ENCODE measurements around the gene ADPRS.

ADPRS gene

DNA sequence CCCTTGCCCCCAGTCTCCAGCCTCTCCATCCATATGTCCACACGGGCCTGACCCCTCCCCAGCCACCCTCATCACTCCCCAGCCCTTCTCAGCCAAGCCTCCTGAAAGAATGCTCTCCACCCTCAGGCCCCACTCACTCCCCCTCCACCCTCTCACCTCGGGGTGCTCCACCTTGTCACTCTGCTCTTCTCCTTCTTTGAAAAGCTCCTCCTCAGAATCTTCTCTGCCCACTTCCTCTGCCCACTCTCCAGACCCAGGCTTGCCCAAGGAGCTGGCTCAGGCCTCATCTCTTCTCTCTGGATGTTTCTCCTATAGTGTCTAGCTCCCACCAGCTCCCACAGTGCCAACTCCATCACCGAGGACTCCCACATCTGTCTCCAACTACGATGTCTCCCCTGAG is 22.5 kb downstream of the ADPRS start:
- TF ChIP-seq, protein P1, sequence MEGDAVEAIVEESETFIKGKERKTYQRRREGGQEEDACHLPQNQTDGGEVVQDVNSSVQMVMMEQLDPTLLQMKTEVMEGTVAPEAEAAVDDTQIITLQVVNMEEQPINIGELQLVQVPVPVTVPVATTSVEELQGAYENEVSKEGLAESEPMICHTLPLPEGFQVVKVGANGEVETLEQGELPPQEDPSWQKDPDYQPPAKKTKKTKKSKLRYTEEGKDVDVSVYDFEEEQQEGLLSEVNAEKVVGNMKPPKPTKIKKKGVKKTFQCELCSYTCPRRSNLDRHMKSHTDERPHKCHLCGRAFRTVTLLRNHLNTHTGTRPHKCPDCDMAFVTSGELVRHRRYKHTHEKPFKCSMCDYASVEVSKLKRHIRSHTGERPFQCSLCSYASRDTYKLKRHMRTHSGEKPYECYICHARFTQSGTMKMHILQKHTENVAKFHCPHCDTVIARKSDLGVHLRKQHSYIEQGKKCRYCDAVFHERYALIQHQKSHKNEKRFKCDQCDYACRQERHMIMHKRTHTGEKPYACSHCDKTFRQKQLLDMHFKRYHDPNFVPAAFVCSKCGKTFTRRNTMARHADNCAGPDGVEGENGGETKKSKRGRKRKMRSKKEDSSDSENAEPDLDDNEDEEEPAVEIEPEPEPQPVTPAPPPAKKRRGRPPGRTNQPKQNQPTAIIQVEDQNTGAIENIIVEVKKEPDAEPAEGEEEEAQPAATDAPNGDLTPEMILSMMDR (IDR thresholded peaks at IDR 0.05), result no peak

DNA sequence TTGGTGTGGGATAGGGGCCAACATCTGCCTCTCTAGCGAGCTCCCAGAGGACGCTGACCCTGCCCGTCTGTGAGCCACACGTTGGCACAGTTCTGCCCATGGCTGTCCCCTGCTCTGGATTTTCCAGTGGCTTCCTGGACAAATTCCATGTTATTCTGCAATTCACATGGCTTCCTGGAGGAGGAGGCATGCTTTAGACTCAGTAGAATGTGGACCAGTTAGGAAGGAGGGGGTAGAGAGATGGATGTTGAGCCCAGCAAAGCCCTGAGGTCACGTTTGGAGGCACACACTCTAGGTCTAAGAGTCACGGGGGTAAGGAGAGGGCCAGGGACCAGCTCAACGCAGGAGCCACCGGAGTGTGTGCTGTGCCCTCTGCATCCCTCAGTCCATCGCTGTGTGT is 24.1 kb downstream of the ADPRS start:
- TF ChIP-seq, protein P1 (IDR thresholded peaks at IDR 0.05), result no peak

DNA sequence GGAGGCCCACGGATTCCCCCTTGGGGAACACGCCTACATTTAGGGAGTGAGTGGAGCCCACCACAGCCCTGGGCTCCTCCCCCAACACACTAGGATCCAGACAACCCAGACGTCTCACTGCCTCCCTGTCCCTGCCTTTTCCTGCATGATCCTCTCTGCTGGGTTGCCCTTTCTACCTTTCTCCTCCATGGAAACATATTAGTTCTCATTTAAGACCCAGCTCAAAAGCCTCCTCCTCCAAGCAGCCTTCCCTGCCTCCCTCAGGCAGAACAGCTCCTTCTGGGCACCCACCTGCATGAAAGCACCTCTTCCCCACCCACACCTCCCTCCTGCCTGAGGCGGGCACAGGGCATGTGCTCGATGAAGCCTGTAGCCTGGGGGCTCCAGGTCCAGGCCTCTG is 25.7 kb downstream of the ADPRS start:
- TF ChIP-seq, protein P1 (IDR thresholded peaks at IDR 0.05), result no peak

DNA sequence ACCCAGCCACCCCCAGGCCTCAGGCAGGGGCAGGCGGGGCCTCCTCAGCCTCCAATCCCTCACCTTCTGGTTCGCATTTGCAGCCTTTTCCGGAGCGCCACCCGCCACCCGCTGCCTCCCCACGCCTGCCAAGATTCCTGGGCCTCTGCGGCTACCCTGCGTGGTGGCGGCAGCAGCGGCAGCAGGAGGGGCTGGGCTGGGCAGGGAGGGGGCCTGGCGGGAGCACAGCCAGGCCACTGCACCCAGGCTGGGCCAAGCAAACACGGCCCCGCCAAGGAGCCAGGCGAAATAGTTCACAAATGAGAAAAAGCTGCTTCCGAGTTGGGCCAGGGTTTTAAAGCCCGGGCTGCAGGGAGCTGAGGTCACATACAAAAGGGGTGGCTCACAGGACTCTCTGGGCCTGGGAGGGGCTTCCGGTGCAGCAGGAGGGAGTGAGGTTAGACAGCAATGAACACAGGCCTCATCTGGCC is 26.5 kb downstream of the ADPRS start:
- TF ChIP-seq, protein P1 (IDR thresholded peaks at IDR 0.05), result no peak

DNA sequence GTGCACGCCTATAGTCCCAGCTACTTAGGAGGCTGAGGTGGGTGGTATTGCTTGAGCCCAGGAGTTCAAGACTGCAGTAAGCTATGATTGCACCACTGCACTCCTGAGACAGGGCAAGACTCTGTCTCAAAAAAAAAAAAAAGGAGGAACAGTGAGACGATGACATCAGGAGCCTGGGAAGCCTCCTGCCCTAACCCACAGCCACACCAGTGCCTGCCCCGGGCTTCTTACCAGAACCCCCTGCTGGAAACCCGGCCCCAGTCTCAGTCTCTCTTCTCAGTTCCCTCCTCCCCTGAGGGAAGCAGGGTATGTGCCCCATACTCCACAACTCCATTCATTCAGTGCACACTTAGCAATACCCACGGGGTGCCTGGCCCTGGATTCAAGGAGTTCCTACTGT is 27.2 kb downstream of the ADPRS start:
- TF ChIP-seq, protein P1 (IDR thresholded peaks at IDR 0.05), result no peak

DNA sequence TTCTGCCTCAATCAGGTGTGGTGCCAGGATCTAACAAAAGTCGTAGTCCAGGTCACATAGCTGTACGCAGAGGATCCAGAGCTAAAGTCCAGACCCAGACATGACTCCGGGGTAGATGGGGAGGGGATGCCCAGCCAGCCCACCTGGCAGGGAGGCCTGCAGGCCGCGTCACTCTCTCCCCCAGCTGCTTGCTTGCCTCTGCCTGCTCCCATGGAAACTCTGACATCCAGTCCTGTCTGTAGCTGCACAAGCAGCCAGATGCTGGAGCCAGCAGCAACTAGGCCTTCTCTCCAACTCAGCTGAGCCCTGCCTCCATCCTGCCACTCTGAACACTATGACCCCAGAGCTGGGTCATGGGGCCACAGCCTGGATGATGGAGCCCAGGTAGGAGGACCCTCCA is 28.2 kb downstream of the ADPRS start:
- TF ChIP-seq, protein P1 (IDR thresholded peaks at IDR 0.05), result no peak

DNA sequence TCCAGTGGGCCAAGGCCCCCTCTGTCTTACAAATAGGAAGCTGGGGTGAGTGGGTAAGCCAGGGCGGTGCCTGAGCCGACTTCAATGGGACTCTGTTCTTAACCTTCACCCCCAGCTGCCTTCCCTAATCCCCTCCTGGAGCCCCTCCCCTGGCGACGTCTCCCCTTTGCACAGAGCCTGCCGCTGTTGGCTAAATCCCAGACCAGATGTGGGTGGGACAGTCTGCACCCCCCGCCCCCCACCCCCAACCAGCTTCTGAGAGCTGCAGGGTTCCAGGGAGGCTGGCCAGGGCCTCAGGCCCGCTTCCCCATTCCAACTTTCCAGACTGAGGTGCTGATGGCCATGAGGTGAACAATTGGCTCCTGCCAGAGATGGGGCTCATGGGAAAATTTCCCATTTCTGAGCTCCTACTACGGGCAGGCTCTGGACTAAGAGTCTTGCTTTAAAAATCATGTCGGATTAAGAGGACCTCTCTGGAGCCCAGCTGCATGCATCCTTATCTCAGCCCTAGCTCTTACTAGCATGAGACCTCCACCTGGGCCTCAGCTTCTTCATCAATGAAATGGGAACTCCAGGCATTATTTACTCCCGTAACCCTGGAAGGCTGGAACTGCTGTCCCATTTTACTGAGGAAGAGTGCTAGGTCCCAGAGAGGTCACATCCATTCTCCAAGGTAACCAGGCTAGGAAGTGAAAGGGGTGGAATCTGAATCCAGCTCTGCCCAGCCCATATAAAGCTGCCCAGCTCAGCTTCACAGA is 29.9 kb downstream of the ADPRS start:
- TF ChIP-seq, protein P1 (IDR thresholded peaks at IDR 0.05), result no peak

Data from LNCAP (cell line).